Stomach (tissue), 4 donors: ENCODE results near the gene SLC43A1.

Experiments used
- POLR2AphosphoS5 ChIP-seq, 3 donors: sonication (generic); formaldehyde crosslinking; IDR thresholded peaks; one replicate each; pipeline ENCODE4 v1.6.1; 2016; ENCODE audit warnings: antibody characterized with exemption in 3 of 3
- TF ChIP-seq, protein P1 (sequence below), 7 experiments: fragments of 450-650 bp in 4 of 7; fragments of 200-600 bp in 3 of 7; sonication (generic) in 3 of 7; IDR thresholded peaks; one replicate each; pipeline ENCODE4 v1.5.1; 2016 to 2019; ENCODE audit warnings: antibody characterized with exemption in 7 of 7, control low read depth in 2 of 7, mild to moderate bottlenecking in 1 of 7

DNA sequence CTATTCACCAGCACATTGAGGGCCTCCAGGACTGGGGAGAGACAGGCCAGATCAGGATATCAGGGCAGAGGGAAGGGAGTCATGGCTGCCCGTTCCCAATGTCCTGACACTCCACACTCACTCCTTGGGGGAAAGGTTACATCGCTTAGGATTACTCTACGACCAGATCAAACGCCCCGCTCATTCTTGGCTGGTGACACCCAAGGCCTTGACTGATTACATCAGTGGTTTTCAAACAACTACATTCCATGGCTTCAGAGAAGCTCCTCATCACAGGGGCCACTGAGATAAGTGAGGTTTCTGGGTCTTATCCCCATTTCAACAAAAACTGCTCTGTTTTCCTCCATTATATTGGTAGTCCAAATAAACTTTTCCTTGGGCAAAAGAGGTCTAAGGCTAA, 37.0 kb upstream of the SLC43A1 start:
- TF ChIP-seq, protein P1, sequence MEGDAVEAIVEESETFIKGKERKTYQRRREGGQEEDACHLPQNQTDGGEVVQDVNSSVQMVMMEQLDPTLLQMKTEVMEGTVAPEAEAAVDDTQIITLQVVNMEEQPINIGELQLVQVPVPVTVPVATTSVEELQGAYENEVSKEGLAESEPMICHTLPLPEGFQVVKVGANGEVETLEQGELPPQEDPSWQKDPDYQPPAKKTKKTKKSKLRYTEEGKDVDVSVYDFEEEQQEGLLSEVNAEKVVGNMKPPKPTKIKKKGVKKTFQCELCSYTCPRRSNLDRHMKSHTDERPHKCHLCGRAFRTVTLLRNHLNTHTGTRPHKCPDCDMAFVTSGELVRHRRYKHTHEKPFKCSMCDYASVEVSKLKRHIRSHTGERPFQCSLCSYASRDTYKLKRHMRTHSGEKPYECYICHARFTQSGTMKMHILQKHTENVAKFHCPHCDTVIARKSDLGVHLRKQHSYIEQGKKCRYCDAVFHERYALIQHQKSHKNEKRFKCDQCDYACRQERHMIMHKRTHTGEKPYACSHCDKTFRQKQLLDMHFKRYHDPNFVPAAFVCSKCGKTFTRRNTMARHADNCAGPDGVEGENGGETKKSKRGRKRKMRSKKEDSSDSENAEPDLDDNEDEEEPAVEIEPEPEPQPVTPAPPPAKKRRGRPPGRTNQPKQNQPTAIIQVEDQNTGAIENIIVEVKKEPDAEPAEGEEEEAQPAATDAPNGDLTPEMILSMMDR (IDR thresholded peaks at IDR 0.05) = no peak
- TF ChIP-seq POLR2AphosphoS5 (IDR thresholded peaks at IDR 0.05) = no peak
